Esophagus muscularis mucosa (tissue), 3 donors: ENCODE results near the gene ANKS1B.

ENCODE experiments used
- CTCF ChIP-seq, 3 experiments: fragments of 200-600 bp in 2 of 3; fragments of 450-650 bp in 1 of 3; sonication (generic) in 2 of 3; IDR thresholded peaks; one replicate each; pipeline ENCODE4 v1.5.1; 2017 to 2019; ENCODE audit warnings: antibody characterized with exemption in 3 of 3, mild to moderate bottlenecking in 2 of 3, moderate library complexity in 1 of 3
- POLR2A ChIP-seq: fragments of 450-650 bp; IDR thresholded peaks from one replicate; pipeline ENCODE4 v1.6.1; 2017; ENCODE audit warnings: antibody characterized with exemption, moderate library complexity, mild to moderate bottlenecking, low read depth
- POLR2AphosphoS5 ChIP-seq, 2 donors: sonication (generic); formaldehyde crosslinking; IDR thresholded peaks; one replicate each; pipeline ENCODE4 v1.6.1; 2017; ENCODE audit warnings: antibody characterized with exemption in 2 of 2

- TF ChIP-seq POLR2AphosphoS5 (IDR thresholded peaks at IDR 0.05) (no peak), CTCF (IDR thresholded peaks at IDR 0.05) (no peak), POLR2A (no peak)
Observed at GRCh38 chr12:98808243-98808875, 1176.4 kb downstream of the ANKS1B start.
